Suprapubic skin (tissue), 4 donors: ENCODE results near the gene GPR183.

Experiments used
- EP300 ChIP-seq: sonication (generic); formaldehyde crosslinking; IDR thresholded peaks from one replicate; pipeline ENCODE4 v1.6.1; 2017; ENCODE audit warnings: antibody characterized with exemption
- POLR2A ChIP-seq, 2 donors: fragments of 450-650 bp; IDR thresholded peaks; one replicate each; pipeline ENCODE4 v1.6.1; 2017; ENCODE audit warnings: antibody characterized with exemption in 2 of 2, mild to moderate bottlenecking in 2 of 2, moderate library complexity in 2 of 2
- POLR2AphosphoS5 ChIP-seq, 3 donors: sonication (generic); formaldehyde crosslinking; IDR thresholded peaks; one replicate each; pipeline ENCODE4 v1.6.1; 2017; ENCODE audit warnings: antibody characterized with exemption in 3 of 3
- TF ChIP-seq, protein P1 (sequence below), 2 donors: fragments of 200-600 bp in 1 of 2; fragments of 450-650 bp in 1 of 2; sonication (generic) in 1 of 2; IDR thresholded peaks; one replicate each; pipeline ENCODE4 v1.5.1; 2016 to 2019; ENCODE audit warnings: antibody characterized with exemption in 2 of 2, mild to moderate bottlenecking in 1 of 2, moderate library complexity in 1 of 2

GRCh38 chr13:99285432-99286182 lies 21.6 kb downstream of the GPR183 start:
- TF ChIP-seq POLR2AphosphoS5 (IDR thresholded peaks at IDR 0.05), result no peak
- TF ChIP-seq POLR2A (IDR thresholded peaks at IDR 0.05), result no peak
- TF ChIP-seq, protein P1, sequence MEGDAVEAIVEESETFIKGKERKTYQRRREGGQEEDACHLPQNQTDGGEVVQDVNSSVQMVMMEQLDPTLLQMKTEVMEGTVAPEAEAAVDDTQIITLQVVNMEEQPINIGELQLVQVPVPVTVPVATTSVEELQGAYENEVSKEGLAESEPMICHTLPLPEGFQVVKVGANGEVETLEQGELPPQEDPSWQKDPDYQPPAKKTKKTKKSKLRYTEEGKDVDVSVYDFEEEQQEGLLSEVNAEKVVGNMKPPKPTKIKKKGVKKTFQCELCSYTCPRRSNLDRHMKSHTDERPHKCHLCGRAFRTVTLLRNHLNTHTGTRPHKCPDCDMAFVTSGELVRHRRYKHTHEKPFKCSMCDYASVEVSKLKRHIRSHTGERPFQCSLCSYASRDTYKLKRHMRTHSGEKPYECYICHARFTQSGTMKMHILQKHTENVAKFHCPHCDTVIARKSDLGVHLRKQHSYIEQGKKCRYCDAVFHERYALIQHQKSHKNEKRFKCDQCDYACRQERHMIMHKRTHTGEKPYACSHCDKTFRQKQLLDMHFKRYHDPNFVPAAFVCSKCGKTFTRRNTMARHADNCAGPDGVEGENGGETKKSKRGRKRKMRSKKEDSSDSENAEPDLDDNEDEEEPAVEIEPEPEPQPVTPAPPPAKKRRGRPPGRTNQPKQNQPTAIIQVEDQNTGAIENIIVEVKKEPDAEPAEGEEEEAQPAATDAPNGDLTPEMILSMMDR (IDR thresholded peaks at IDR 0.05), result no peak
- TF ChIP-seq EP300, result no peak
